HG03175 (cell line): Measurements from ENCODE around the gene UNC45B.
"Not testable (repeated sequence)": the region's sequence is repeated elsewhere in the genome, so short reads cannot be mapped to it uniquely, and the experiment has no call there.

Source experiments
- ATAC-seq: cut with Tn5 transposase; IDR thresholded peaks from one replicate; pipeline ENCODE4 v1.9.1; 2021; ENCODE audit warnings: mild to moderate bottlenecking, moderate library complexity; ENCODE audit not compliant: unreplicated experiment

Gene UNC45B

GRCh38 chr17:35170968-35171771, 23.6 kb downstream of the UNC45B start:
- ATAC-seq = no peak

- ATAC-seq = no peak
Measured at GRCh38 chr17:35171834-35172233, 24.2 kb downstream of the UNC45B start.

- ATAC-seq = not testable (repeated sequence)
Measured at GRCh38 chr17:35172321-35172720, 24.7 kb downstream of the UNC45B start.

GRCh38 chr17:35174835-35175334, 27.3 kb downstream of the UNC45B start:
- no peak for ATAC-seq

- no peak for ATAC-seq
Measured at GRCh38 chr17:35175638-35176415, 28.2 kb downstream of the UNC45B start.

GRCh38 chr17:35176897-35177296, 29.3 kb downstream of the UNC45B start:
- no peak for ATAC-seq

GRCh38 chr17:35179379-35179778, 31.8 kb downstream of the UNC45B start:
- not testable (repeated sequence) for ATAC-seq

- no peak for ATAC-seq
Measured at GRCh38 chr17:35183332-35183731, 35.7 kb downstream of the UNC45B start.

- no peak for ATAC-seq
Measured at GRCh38 chr17:35184274-35184673, 36.7 kb downstream of the UNC45B start.

GRCh38 chr17:35185849-35186248, 38.2 kb downstream of the UNC45B start:
- no peak for ATAC-seq

GRCh38 chr17:35187481-35187880, 39.9 kb downstream of the UNC45B start:
- no peak for ATAC-seq

GRCh38 chr17:35188111-35188510, 40.5 kb downstream of the UNC45B start:
- no peak for ATAC-seq

- no peak for ATAC-seq
Measured at GRCh38 chr17:35189291-35189690, 41.7 kb downstream of the UNC45B start.

GRCh38 chr17:35191001-35191695, 43.5 kb downstream of the UNC45B start:
- ATAC-seq = no peak

- no peak for ATAC-seq
Measured at GRCh38 chr17:35192708-35193107, 45.1 kb downstream of the UNC45B start.

GRCh38 chr17:35194001-35194400, 46.4 kb downstream of the UNC45B start, which contains the start of gene SLC35G3:
Gene SLC35G3 (minus strand): TSS chr17:35194393. CDS start chr17:35194307, 86 bp downstream.
- ATAC-seq = not testable (repeated sequence)

- ATAC-seq = not testable (repeated sequence)
Measured at GRCh38 chr17:35195062-35195461, 47.4 kb downstream of the UNC45B start.

GRCh38 chr17:35202582-35202981, 55.0 kb downstream of the UNC45B start:
- ATAC-seq = not testable (repeated sequence)

- no peak for ATAC-seq
Measured at GRCh38 chr17:35210741-35211140, 63.1 kb downstream of the UNC45B start.

GRCh38 chr17:35212668-35213067, 65.1 kb downstream of the UNC45B start:
- ATAC-seq = no peak

GRCh38 chr17:35213412-35213940, 65.9 kb downstream of the UNC45B start:
- no peak for ATAC-seq
